22Rv1 (cell line): ENCODE measurements around the gene NET1.
"Not testable (repeated sequence)": the region's sequence is repeated elsewhere in the genome, so short reads cannot be mapped to it uniquely, and the experiment has no call there.

ENCODE experiments used
- H3K27ac ChIP-seq: fragments of 450-650 bp; 2 replicates; pipeline ENCODE4 v1.5.1; 2017
- ZFX ChIP-seq: fragments of 450-650 bp; IDR thresholded peaks from 2 replicates; pipeline ENCODE4 v1.6.1; 2017; ENCODE audit warnings: antibody characterized with exemption, borderline replicate concordance
- TF ChIP-seq, protein P1 (sequence below): fragments of 450-650 bp; IDR thresholded peaks from 2 replicates; pipeline ENCODE4 v1.5.1; 2017; ENCODE audit warnings: mild to moderate bottlenecking

Gene NET1

DNA sequence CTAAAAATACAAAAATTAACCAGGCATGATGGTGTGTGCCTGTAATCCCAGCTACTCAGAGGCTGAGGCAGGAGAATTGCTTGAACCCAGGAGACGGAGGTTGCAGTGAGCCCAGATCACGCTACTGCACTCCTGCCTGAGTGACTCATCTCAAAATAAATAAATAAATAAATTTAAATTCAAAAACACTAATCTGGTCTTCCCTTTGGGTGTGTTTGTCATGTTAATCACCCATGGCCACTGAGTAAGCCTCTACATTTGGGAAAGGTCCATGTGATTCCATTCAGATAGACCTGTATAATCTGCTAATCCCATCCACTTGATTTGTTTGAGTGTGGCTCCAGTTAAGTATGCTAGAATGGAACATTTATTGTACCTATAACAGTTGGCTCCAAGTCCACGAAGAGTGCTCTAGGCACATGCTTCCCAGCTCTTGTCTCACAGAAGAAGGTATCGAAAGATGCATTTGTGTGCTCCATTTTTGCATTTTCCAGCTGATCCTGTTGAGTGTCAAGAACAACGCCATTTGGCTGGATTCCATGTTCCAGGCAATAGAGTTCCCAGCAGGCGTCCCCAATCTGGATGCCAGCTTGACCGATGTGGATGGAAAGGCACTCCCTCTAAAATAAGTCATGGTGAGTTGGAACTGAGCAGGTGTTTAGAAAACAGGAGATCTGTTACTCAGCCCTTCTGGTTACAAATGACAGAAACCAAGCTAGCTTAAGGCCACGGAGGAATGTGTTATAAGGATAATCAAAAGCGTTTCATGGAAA, 11.7 kb upstream of the NET1 start:
- TF ChIP-seq, protein P1, sequence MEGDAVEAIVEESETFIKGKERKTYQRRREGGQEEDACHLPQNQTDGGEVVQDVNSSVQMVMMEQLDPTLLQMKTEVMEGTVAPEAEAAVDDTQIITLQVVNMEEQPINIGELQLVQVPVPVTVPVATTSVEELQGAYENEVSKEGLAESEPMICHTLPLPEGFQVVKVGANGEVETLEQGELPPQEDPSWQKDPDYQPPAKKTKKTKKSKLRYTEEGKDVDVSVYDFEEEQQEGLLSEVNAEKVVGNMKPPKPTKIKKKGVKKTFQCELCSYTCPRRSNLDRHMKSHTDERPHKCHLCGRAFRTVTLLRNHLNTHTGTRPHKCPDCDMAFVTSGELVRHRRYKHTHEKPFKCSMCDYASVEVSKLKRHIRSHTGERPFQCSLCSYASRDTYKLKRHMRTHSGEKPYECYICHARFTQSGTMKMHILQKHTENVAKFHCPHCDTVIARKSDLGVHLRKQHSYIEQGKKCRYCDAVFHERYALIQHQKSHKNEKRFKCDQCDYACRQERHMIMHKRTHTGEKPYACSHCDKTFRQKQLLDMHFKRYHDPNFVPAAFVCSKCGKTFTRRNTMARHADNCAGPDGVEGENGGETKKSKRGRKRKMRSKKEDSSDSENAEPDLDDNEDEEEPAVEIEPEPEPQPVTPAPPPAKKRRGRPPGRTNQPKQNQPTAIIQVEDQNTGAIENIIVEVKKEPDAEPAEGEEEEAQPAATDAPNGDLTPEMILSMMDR = no peak
- H3K27ac ChIP-seq = no peak overlapping the region

DNA sequence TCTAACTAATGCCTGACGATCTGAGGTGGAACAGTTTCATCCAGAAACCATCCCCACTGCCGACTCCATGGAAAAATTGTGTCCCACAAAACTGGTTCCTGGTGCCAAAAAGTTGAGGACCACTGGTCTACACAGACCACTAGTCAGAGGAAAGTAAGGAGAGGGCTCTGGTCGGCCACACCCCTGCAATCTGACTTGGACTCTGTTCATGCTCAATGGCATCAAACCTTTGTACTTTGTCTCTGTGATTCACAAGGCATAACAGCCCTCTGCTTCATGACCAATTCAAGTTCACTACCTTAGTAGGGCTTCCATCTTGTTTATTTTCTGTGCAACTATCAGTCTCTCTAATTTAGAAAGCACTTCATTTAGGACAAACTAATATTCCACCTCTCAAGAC, 9.6 kb upstream of the NET1 start:
- no peak overlapping the region for H3K27ac ChIP-seq
- no peak for TF ChIP-seq ZFX
- TF ChIP-seq, protein P1 = no peak

DNA sequence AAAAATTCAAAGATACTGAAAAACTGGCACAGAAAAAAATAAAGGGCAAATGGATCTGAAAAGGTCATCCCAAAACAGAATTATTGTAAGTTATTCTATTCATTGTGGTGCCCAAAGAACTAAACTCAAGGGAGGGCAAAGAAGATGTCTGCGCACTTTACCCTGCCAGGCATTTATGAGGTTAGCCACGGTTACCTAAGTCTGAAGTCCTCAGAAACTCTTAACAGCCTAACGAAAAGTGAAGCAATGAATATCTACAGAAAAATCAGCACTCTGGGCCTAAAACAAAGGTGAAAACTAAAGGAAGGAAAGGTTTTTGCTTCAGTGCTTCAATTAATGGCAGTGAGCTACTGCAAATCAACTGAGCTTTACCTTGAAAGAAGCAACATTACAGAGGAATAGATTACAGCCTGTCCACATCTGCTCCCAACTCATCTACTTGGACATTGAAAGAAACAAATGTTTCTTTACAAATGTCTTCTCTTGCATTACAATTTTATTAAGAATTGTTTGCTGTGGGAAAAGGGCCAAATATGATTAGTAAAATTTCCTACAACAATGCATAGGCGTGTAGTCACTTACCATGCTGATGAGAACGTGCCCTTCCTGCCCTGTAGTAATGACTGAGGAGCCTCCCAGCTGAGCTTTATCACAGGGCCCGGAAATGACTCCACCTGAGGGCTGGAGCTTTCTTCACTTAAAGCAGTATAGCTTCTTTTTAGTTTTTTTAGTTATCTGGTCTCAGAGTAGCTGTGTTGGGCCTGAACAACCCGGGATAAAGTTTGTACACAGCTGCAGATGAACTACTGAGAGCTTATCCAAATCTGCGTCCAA, 7.9 kb upstream of the NET1 start, which contains the start of gene TUBAL3:
Gene TUBAL3 (minus strand): TSS at position 621 of the 834 bp plus-strand sequence. CDS start 36 bp downstream, at position 585.
- no peak within 1 kb of the TSS for H3K27ac ChIP-seq
- TF ChIP-seq ZFX = no peak
- TF ChIP-seq, protein P1 = no peak

DNA sequence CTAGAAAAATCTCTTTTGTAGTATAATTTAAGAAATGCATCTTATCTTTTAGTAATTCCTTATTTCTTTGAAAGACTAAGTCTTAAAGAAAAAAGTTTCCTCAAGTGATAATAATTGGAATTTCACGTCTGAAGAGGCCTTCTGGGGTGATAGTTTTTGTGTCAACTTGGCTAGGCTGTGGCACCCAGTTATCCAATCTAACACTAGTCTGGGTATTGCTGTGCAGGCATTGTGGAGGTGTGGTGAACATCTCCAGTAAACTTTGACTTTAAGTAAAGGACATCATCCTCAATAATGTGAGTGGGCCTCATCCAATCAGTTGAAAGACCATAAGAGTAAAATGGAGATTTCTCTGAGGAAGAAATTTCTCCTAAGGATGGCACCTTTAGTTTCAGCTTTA, 5.4 kb upstream of the NET1 start:
- H3K27ac ChIP-seq = no peak overlapping the region
- TF ChIP-seq, protein P1 = no peak
- no peak for TF ChIP-seq ZFX

DNA sequence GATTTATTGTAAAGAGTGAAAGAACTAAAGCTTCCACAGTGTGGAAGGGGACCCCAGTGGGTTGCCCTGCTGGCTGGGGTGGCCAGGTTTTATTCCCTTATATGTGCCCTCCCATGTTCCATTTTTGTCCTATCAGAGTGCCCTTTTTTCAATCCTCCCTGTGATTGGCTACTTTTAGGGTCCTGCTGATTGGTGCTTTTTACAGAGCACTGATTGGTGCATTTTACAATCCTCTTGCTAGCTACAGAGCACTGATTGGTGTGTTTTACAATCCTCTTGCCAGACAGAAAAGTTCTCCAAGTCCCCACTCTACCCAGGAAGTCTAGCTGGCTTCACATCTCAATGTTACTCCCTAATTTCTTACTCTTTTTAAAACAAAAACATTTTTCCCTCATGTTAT, 1.6 kb upstream of the NET1 start:
- not testable (repeated sequence) for H3K27ac ChIP-seq

DNA sequence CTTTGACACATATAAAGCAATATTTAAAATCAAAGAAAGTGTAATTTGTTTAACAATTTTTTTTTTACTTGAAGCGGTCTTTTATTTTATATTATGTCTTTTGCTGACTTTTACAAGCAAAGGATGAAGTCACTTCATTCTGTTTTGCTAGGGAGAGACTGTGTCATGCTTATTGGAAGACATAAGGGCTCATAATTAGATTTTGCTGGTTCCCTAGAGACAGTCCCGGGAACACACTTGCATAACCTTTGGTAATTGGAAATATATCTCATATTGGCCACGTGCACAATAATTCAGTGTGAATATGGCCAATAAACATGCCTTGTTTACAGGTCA, 448 bp upstream of the NET1 start:
- TF ChIP-seq, protein P1 = no peak
- no peak for TF ChIP-seq ZFX
- H3K27ac ChIP-seq = peak overlapping the region; percentile 69

DNA sequence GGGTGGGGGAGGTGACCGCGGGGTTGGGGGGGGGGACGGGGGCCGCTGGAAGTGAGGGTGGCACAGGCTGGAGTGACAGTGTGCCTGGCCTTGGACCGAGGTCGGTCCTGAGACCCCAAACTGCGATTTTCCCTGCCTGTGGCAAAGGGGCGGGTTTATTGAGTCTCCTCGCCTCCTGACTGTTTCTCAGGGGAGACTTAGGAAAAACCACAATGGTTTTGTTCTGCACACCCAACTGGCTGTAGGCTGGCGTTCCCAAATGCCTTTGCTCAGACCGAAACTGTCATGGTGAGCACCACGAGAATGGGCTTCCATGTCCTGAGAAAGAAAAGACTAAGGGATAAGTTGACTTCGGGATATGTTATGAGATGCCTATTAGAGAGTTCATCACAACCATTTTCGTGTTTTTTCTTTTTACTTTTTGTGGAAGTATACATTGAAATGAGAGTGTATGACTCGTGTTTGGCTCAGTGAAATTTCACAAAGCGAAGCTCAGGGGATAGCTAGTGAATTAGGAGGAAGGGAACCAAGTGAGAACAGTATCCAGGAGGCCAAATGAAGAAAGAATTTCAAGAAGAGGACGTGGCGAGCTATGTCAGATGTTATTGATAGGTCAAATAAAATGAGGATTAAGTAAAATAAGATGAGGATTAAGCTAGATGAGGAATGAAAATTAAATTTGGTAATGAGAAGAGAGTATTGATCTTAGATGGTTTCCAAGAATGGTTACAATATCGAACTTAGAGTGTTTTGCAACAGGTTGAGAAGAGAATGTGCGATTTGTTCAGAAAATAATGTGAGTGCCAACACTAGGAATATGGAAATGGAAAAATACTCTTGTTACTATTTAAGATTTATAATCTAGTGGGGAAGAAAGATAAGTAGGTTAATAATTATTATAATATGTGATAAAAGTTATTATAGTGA, 918 bp downstream of the NET1 start:
- peak overlapping the region; percentile 69 for H3K27ac ChIP-seq
- no peak for TF ChIP-seq ZFX
- TF ChIP-seq, protein P1 = no peak
